Stomach (tissue), 4 donors: ENCODE results near the gene ITPR1.

ENCODE experiments used
- CTCF ChIP-seq, 7 experiments: fragments of 450-650 bp in 4 of 7; fragments of 200-600 bp in 3 of 7; sonication (generic) in 3 of 7; IDR thresholded peaks; one replicate each; pipeline ENCODE4 v1.5.1; 2016 to 2019; ENCODE audit warnings: antibody characterized with exemption in 7 of 7, control low read depth in 2 of 7, mild to moderate bottlenecking in 1 of 7
- EP300 ChIP-seq: sonication (generic); formaldehyde crosslinking; IDR thresholded peaks from one replicate; pipeline ENCODE4 v1.6.1; 2017; ENCODE audit warnings: antibody characterized with exemption
- POLR2A ChIP-seq, 4 donors: fragments of 450-650 bp; IDR thresholded peaks; one replicate each; pipeline ENCODE4 v1.6.1; 2016; ENCODE audit warnings: antibody characterized with exemption in 4 of 4, control low read depth in 2 of 4, mild to moderate bottlenecking in 1 of 4, moderate library complexity in 1 of 4

- TF ChIP-seq EP300 (no peak), CTCF (IDR thresholded peaks at IDR 0.05) (no peak), POLR2A (IDR thresholded peaks at IDR 0.05) (no peak)
Observed at GRCh38 chr3:4690277-4690676, 197.1 kb downstream of the ITPR1 start.
